ENCODE measurements around the gene ENSA. TPM values are rescaled to one million over a fixed set of nuclear protein-coding genes. Genes with fewer than 3 reads are reported as not detected.
"Not testable (repeated sequence)": the region's sequence is repeated elsewhere in the genome, so short reads cannot be mapped to it uniquely, and the experiment has no call there.

Gene ENSA
- total RNA-seq, 1 experiment from 2014 or later = 207 TPM

DNA sequence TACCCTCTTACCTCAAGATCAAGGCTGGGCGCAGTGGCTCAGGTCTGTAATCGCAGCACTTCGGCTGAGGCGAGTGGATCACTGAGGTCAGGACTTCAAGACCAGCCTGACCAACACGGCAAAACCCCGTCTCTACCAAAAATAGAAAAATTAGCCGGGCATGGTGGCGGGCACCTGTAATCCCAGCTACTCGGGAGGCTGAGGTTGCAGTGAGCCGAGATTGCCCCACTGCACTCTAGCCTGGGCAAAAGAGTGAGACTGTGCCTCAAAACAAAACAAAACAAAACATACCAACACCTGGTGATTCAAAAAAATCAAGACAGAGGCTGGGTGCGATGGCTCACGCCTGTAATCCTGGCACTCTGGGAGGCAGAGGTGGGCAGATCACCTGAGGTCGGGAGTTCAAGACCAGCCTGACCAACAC, 55.8 kb downstream of the ENSA start:
- BruUV-seq (replicated peaks); in situ Hi-C loops (cut with HindIII; ENCODE audit: low pct_unique_long_range_greater_than_20kb, low sequenced_read_pairs); intact Hi-C loops (cut with micrococcal nuclease; ENCODE audit: unreplicated experiment); DNase-seq (ENCODE audit: low read depth, low spot score); H3K9me3 ChIP-seq (ENCODE audit: control insufficient read depth, insufficient read depth, low read depth, low read length); CTCF ChIA-PET; H3K27me3 ChIP-seq (ENCODE audit: control insufficient read depth, insufficient read depth, low read length); ATAC-seq; H3K4me3 ChIP-seq (ENCODE audit: low read depth in 2 of 2, low read length in 2 of 2): not testable (repeated sequence)
- Histone ChIP-seq H3K4me1 (ENCODE audit: control insufficient read depth, insufficient read depth, low read length) (peaks cover 52% of the 10 kb centered on the region), H3K27ac (ENCODE audit: low read length) (peak overlapping the region; percentile 51; the same call in 1 of the 2 replicates), H3K36me3 (ENCODE audit: control insufficient read depth, insufficient read depth, low read length) (peaks cover 51% of the 10 kb centered on the region)
- POLR2A ChIA-PET = interaction anchor here (2.9 kb wide), 1 partner anchor 11 kb away, joined by 13 read pairs; no protein-coding TSS in a partner anchor

DNA sequence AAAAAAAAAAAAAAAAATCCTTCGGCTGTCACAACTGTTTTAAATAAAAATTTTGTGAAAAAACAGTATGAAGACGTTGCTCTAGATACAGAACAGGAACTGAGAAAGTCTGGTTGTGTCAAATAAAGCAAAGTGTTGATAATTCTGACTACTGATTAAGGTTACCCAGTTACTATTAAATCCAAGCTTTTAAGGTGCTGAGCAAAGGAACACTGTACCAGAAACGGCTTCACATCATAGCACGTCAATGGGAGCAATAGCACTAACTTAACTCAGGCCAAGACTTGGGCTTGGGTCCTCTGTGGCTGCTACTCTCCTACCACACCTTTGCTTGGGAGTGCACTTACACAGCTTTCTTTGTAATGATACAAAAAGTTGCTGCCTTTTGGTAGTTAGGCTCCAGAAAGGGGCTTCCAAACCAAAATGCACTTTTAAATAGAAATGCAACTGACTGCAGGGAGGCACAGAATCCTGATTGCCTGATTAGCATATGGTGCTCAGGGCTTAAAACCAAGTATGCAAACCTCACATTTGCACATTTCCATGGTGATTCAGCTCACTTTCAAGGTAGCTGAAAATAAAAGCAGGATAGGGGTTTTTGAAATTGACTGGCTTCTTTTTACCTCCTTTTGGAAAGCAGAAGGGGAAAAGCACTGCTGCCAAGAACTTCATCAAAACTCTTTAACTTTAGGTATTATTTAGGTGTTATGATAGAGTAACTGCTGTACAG, 56.3 kb downstream of the ENSA start:
- Histone ChIP-seq H3K36me3 (ENCODE audit: control insufficient read depth, insufficient read depth, low read length) (peaks cover 46% of the 10 kb centered on the region), H3K4me3 (ENCODE audit: low read depth in 2 of 2, low read length in 2 of 2) (peak overlapping the region in 1 of 2 experiments; percentile 1; a peak in 1 of 4 replicates), H3K27ac (ENCODE audit: low read length) (peak overlapping the region; percentile 51), H3K27me3 (ENCODE audit: control insufficient read depth, insufficient read depth, low read length) (no peaks in the 10 kb centered on the region), H3K9me3 (ENCODE audit: control insufficient read depth, insufficient read depth, low read depth, low read length) (no peaks in the 10 kb centered on the region), H3K4me1 (ENCODE audit: control insufficient read depth, insufficient read depth, low read length) (peaks cover 58% of the 10 kb centered on the region)
- in situ Hi-C loops (cut with HindIII; ENCODE audit: low pct_unique_long_range_greater_than_20kb, low sequenced_read_pairs) (no loop called here), intact Hi-C loops (cut with micrococcal nuclease; ENCODE audit: unreplicated experiment) (no loop called here)
- no peak for DNase-seq (ENCODE audit: low read depth, low spot score)
- no TSS peak for BruUV-seq (replicated peaks)
- POLR2A ChIA-PET = interaction anchor here (0.7 to 2.9 kb wide), 2 partner anchors 10 to 308 kb away, joined by 3 to 13 read pairs; no protein-coding TSS in a partner anchor
- ATAC-seq = no peak
- TF ChIP-seq POLR2AphosphoS5 (IDR thresholded peaks at IDR 0.05; ENCODE audit: low read depth, low read length) (0 out of 2 replicates have a peak, but pooled peaks have one; percentile 1), SIN3A (IDR thresholded peaks at IDR 0.05; ENCODE audit: borderline replicate concordance, insufficient read depth, low read depth, low read length) (no peak)
- CTCF ChIA-PET = no interaction called here

Other genes with a start within 250 kb of the ENSA start
- 28.2 TPM for gene TARS2, start 142.2 kb downstream of the ENSA start, total RNA-seq (2021; ENCODE audit: unreplicated experiment)
- gene ECM1, start 121.5 kb downstream of the ENSA start, total RNA-seq (2021; ENCODE audit: unreplicated experiment) = 2.2 TPM
- gene FALEC, start 113.9 kb downstream of the ENSA start, total RNA-seq (2021; ENCODE audit: unreplicated experiment) = 1.0 TPM
- gene ADAMTSL4, start 80.2 kb downstream of the ENSA start, total RNA-seq (2021; ENCODE audit: unreplicated experiment) = 9.5 TPM
- 126 TPM for gene MCL1, start 50.0 kb downstream of the ENSA start, total RNA-seq (2021; ENCODE audit: unreplicated experiment)
- 19.6 TPM for gene GOLPH3L, start 67.5 kb upstream of the ENSA start, total RNA-seq (2021; ENCODE audit: unreplicated experiment)
- gene HORMAD1, start 91.3 kb upstream of the ENSA start, total RNA-seq (2021; ENCODE audit: unreplicated experiment) = not detected
- 5.1 TPM for gene CTSS, start 136.2 kb upstream of the ENSA start, total RNA-seq (2021; ENCODE audit: unreplicated experiment)
- gene CTSK, start 178.6 kb upstream of the ENSA start, total RNA-seq (2021; ENCODE audit: unreplicated experiment) = 4.4 TPM
- 36.2 TPM for gene ARNT, start 247.0 kb upstream of the ENSA start, total RNA-seq (2021; ENCODE audit: unreplicated experiment)

Measured in Panc1 (cell line).